Measurements from ENCODE around the gene FNIP2. TPM values are rescaled to one million over a fixed set of nuclear protein-coding genes. Genes with fewer than 3 reads are reported as not detected.

The FNIP2 gene
- total and polyA plus RNA-seq, 11 donors = 14.5 to 87.4 (median 40.9) TPM

DNA sequence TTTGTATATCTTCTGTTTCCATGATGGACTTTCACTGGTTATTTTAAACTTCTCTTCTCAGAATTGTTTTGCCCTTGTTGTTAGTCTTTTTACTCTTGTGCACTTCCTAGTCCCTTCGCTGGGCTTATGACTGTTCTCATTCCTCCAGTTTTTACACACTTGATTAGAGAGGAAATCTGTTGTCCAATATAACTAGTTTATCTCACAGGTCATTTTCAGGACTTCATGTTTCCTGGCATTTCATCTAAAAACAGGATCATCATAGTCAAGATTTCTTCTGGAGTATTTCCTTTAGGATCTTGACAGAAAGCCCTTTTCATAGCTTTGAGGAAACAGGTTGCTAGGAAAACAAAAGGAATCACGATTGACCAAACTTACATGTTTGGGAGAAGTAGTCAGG lies 3.0 kb downstream of the FNIP2 start:
- 11 to 26% (median 16%) methylated on average over 2 of the region's 2 CpGs for WGBS, 4 donors
- Histone ChIP-seq H3K4me3 (peak overlapping the region in 4 of 12 donors; percentile 2 to 97 (median 94)), H3K4me1 (peaks cover 14 to 86% (median 65%) of the 10 kb centered on the region in 12 donors), H3K27ac (peak overlapping the region in 10 of 12 donors; percentile 14 to 91 (median 34)), H3K9me3 (no peaks in the 10 kb centered on the region), H3K27me3 (no peaks in the 10 kb centered on the region), H3K36me3 (no peaks in the 10 kb centered on the region)
- intact Hi-C loops (cut with DNase I) = loop anchor here in 8 of 10 donors (5.0 to 10.0 kb wide), 5 partner anchors 41 to 81 kb away; no protein-coding TSS in a partner anchor
- ATAC-seq (no peak), DNase-seq (no peak)
- TF ChIP-seq, protein P1, sequence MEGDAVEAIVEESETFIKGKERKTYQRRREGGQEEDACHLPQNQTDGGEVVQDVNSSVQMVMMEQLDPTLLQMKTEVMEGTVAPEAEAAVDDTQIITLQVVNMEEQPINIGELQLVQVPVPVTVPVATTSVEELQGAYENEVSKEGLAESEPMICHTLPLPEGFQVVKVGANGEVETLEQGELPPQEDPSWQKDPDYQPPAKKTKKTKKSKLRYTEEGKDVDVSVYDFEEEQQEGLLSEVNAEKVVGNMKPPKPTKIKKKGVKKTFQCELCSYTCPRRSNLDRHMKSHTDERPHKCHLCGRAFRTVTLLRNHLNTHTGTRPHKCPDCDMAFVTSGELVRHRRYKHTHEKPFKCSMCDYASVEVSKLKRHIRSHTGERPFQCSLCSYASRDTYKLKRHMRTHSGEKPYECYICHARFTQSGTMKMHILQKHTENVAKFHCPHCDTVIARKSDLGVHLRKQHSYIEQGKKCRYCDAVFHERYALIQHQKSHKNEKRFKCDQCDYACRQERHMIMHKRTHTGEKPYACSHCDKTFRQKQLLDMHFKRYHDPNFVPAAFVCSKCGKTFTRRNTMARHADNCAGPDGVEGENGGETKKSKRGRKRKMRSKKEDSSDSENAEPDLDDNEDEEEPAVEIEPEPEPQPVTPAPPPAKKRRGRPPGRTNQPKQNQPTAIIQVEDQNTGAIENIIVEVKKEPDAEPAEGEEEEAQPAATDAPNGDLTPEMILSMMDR (IDR thresholded peaks at IDR 0.05) = no peak
- TF ChIP-seq POLR2A (IDR thresholded peaks at IDR 0.05) = no peak

DNA sequence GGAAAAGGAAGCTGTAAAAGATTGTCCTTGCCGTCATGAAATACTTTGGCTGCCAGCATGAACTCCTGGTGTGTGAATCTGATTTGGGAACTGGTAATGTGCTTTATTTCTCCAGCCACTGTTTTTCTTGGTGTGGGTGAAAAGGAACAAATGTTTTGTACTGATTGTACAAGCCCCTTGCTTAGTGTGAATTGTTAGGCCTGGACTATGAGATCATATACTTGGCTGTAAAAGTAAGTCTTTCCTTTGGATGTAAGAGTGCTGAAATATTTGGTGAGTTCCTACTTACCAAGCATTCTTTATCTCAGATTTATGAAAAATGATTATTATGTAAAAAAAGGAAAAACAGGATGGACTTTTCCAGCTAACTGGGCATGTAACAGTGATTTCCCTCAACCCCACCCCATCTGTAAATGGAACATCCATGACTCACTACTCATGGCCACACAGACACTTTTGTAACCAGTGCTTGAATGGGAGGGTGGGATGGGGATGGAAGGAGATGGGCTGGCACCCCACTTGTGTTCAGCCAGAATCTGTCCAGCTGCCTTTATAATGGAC lies 6.3 kb downstream of the FNIP2 start:
- DNase-seq (no peak), ATAC-seq (peak; percentile 80 to 89 (median 85))
- H3K27me3 ChIP-seq = no peaks in the 10 kb centered on the region
- no peaks in the 10 kb centered on the region for H3K9me3 ChIP-seq
- H3K36me3 ChIP-seq = no peaks in the 10 kb centered on the region
- intact Hi-C loops (cut with DNase I) = loop anchor here in 2 of 10 donors (10.0 kb wide), 1 partner anchor 50 kb away; no protein-coding TSS in a partner anchor
- TF ChIP-seq, protein P1 (IDR thresholded peaks at IDR 0.05) = no peak
- TF ChIP-seq POLR2A (IDR thresholded peaks at IDR 0.05) = no peak
- WGBS, 4 donors = 0 to 10% (median 7%) methylated on average over 1 of the region's 1 CpG
- peak overlapping the region in 1 of 12 donors; percentile 10 for H3K4me3 ChIP-seq
- peaks cover 12 to 97% (median 76%) of the 10 kb centered on the region in 12 donors for H3K4me1 ChIP-seq
- H3K27ac ChIP-seq = peak overlapping the region; percentile 49 to 80 (median 61)

DNA sequence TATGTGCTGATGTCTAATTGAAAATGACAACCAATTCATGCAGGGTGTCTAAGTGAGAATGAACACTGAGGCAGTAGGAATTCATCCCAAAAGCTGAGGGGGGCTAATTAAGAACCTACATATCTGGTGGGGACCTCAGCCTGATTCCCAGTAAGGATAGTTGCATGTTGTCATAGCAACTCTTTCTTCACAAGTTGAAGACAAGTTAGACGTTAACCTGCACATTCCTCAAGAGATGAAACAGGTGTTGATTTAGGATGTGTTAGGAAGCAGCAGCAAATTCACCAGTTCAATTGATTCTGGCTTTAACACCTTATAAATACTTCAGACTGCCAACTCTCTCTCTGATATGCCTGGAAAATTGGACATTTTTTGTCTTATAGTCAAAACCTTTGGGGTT lies 7.3 kb downstream of the FNIP2 start:
- no peaks in the 10 kb centered on the region for H3K9me3 ChIP-seq
- no peak overlapping the region for H3K4me3 ChIP-seq
- H3K4me1 ChIP-seq = peaks cover 11 to 87% (median 67%) of the 10 kb centered on the region in 12 donors
- WGBS, 4 donors = 32 to 61% (median 48%) methylated on average over 1 of the region's 1 CpG
- intact Hi-C loops (cut with DNase I) = loop anchor here in 2 of 10 donors (10.0 kb wide), 1 partner anchor 49 kb away; no protein-coding TSS in a partner anchor
- H3K27ac ChIP-seq = peak overlapping the region in 11 of 12 donors; percentile 52 to 80 (median 61)
- DNase-seq (no peak), ATAC-seq (no peak)
- no peaks in the 10 kb centered on the region for H3K36me3 ChIP-seq
- no peaks in the 10 kb centered on the region for H3K27me3 ChIP-seq
- no peak for TF ChIP-seq POLR2A (IDR thresholded peaks at IDR 0.05)
- TF ChIP-seq, protein P1 (IDR thresholded peaks at IDR 0.05) = no peak

DNA sequence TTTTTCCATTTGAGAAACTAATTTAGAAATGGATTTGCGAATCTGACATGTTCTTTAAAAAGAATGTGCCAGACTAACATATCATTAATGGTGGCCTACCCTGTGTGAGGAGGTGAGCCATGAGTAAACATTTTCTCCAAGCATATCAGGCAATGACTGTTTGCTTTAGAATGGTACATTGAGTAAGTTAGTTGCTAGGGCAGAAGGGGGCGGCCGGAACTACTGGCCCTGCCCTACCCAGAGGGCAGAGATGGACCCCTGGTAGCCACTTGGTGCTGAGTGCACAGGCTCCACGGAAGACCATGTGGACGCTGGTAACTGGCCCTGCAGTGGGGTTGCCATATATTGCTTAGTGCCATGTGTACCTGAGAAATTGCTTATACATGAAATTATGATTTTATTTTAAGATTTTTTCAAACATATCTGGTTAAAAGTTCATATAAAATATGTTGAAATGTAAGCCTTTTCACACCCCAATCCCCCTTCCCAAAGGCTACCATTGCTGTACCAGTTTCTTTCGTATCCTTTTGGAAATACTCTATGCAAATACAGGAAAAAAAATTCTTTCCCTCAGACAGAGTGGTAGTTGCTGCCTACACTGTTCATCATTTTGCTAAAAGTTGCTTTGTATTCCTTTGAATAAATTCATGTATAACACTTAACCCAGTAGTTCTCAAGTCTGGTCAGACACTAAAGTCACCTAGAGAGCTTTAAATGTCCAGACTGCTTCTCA lies 8.8 kb downstream of the FNIP2 start:
- TF ChIP-seq, protein P1 (IDR thresholded peaks at IDR 0.05) = no peak
- no peak for TF ChIP-seq POLR2A (IDR thresholded peaks at IDR 0.05)
- Histone ChIP-seq H3K4me1 (peaks cover 6 to 83% (median 65%) of the 10 kb centered on the region in 12 donors), H3K27me3 (no peaks in the 10 kb centered on the region), H3K9me3 (no peaks in the 10 kb centered on the region), H3K36me3 (no peaks in the 10 kb centered on the region), H3K27ac (peak overlapping the region in 3 of 12 donors; percentile 10 to 29 (median 14)), H3K4me3 (no peak overlapping the region)
- 78 to 93% (median 84%) methylated on average over 6 of the region's 6 CpGs for WGBS, 4 donors
- ATAC-seq (no peak), DNase-seq (no peak)
- intact Hi-C loops (cut with DNase I) = loop anchor here in 2 of 10 donors (10.0 kb wide), 1 partner anchor 47 kb away; no protein-coding TSS in a partner anchor

Data from heart left ventricle (tissue), 16 donors.